Spinal cord (tissue), 10 donors: ENCODE results near the gene NUP50. TPM values are rescaled to one million over a fixed set of nuclear protein-coding genes. Genes with fewer than 3 reads are reported as not detected.

Experiments
- DNase-seq, 6 donors: peaks; one replicate each; pipeline versions ENCODE4 v3.0.0 to v3.0.0-alpha.2; 2013 to 2015; ENCODE audit warnings: low spot score in 6 of 6, low read depth in 4 of 6
- H3K27ac ChIP-seq: one replicate; pipeline ENCODE4 v1.5.1; 2013; ENCODE audit warnings: low read depth, low read length, control low read depth
- H3K27me3 ChIP-seq: one replicate; pipeline ENCODE4 v1.6.1; 2013; ENCODE audit warnings: low read length; ENCODE audit not compliant: control insufficient read depth, insufficient read depth
- H3K36me3 ChIP-seq: one replicate; pipeline ENCODE4 v1.6.1; 2013; ENCODE audit warnings: low read length; ENCODE audit not compliant: control insufficient read depth, insufficient read depth
- H3K4me1 ChIP-seq: one replicate; pipeline ENCODE4 v1.6.1; 2013; ENCODE audit warnings: low read length; ENCODE audit not compliant: control insufficient read depth, insufficient read depth
- H3K4me3 ChIP-seq: one replicate; pipeline ENCODE4 v1.5.1; 2013; ENCODE audit warnings: low read depth, low read length, control low read depth
- H3K9me3 ChIP-seq: one replicate; pipeline ENCODE4 v1.6.1; 2013; ENCODE audit warnings: low read length; ENCODE audit not compliant: control insufficient read depth, insufficient read depth
- WGBS: methylation state at CpG from one replicate; pipeline ENCODE4 v1.1.5; 2013; ENCODE audit warnings: missing lambda C conversion rate; ENCODE audit not compliant: insufficient coverage; 5-methylcytosine and 5-hydroxymethylcytosine counted together
- polyA plus RNA-seq, 2 donors: library from polyadenylated mRNA; unstranded; fragments of 120-200 nt; gene quantifications; one replicate each; pipeline ENCODE4 v1.2.1, GENCODE V29; 2013; ENCODE audit not compliant: insufficient read length in 2 of 2
- total RNA-seq, 2 donors: library from RNA; depleted of rRNA in 1 of 2; stranded (reverse); fragments of 120-200 nt in 1 of 2; fragments of >200 nt in 1 of 2; gene quantifications; one replicate each; pipeline versions ENCODE4 v1.2.3 to v1.2.4, GENCODE V29; 2013 to 2014
- donor health status: healthy.

Gene NUP50
- total and polyA plus RNA-seq, 4 donors = 37.2 to 41.0 (median 39.1) TPM

- Histone ChIP-seq H3K9me3 (no peaks in the 10 kb centered on the region), H3K27me3 (no peaks in the 10 kb centered on the region), H3K4me3 (no peak overlapping the region), H3K4me1 (no peaks in the 10 kb centered on the region), H3K27ac (no peak overlapping the region), H3K36me3 (peaks cover 55% of the 10 kb centered on the region)
- no peak for DNase-seq
- 92% methylated on average over 4 of the region's 7 CpGs for WGBS
Measured at GRCh38 chr22:45172881-45173585, 9.3 kb downstream of the NUP50 start.

GRCh38 chr22:45179276-45180049 lies 15.7 kb downstream of the NUP50 start:
- Histone ChIP-seq H3K4me1 (no peaks in the 10 kb centered on the region), H3K36me3 (peaks cover 52% of the 10 kb centered on the region), H3K27me3 (no peaks in the 10 kb centered on the region), H3K4me3 (no peak overlapping the region), H3K9me3 (no peaks in the 10 kb centered on the region), H3K27ac (no peak overlapping the region)
- DNase-seq = no peak
- 97% methylated on average over 9 of the region's 9 CpGs for WGBS

- no peak overlapping the region for H3K27ac ChIP-seq
- WGBS = 95% methylated on average over 5 of the region's 14 CpGs
- no peak for DNase-seq
- no peaks in the 10 kb centered on the region for H3K9me3 ChIP-seq
- H3K4me1 ChIP-seq = no peaks in the 10 kb centered on the region
- H3K4me3 ChIP-seq = no peak overlapping the region
- no peaks in the 10 kb centered on the region for H3K27me3 ChIP-seq
- H3K36me3 ChIP-seq = peaks cover 52% of the 10 kb centered on the region
Measured at GRCh38 chr22:45180146-45180679, 16.5 kb downstream of the NUP50 start.

- no peaks in the 10 kb centered on the region for H3K9me3 ChIP-seq
- H3K27me3 ChIP-seq = no peaks in the 10 kb centered on the region
- no peaks in the 10 kb centered on the region for H3K4me1 ChIP-seq
- 96% methylated on average over 3 of the region's 4 CpGs for WGBS
- no peak for DNase-seq
- no peak overlapping the region for H3K4me3 ChIP-seq
- H3K27ac ChIP-seq = no peak overlapping the region
- H3K36me3 ChIP-seq = peaks cover 48% of the 10 kb centered on the region
Measured at GRCh38 chr22:45181240-45181639, 17.5 kb downstream of the NUP50 start.

- Histone ChIP-seq H3K27ac (no peak overlapping the region), H3K36me3 (peaks cover 42% of the 10 kb centered on the region), H3K9me3 (no peaks in the 10 kb centered on the region), H3K27me3 (no peaks in the 10 kb centered on the region), H3K4me3 (no peak overlapping the region), H3K4me1 (no peaks in the 10 kb centered on the region)
- DNase-seq = no peak
- WGBS = no CpG with 5 or more reads among the region's 2 CpGs
Measured at GRCh38 chr22:45181766-45182165, 18.0 kb downstream of the NUP50 start.

- no peak overlapping the region for H3K27ac ChIP-seq
- H3K4me3 ChIP-seq = no peak overlapping the region
- WGBS = 69% methylated on average over 12 of the region's 13 CpGs
- DNase-seq = no peak
- no peaks in the 10 kb centered on the region for H3K27me3 ChIP-seq
- peaks cover 36% of the 10 kb centered on the region for H3K36me3 ChIP-seq
- H3K9me3 ChIP-seq = no peaks in the 10 kb centered on the region
- H3K4me1 ChIP-seq = no peaks in the 10 kb centered on the region
Measured at GRCh38 chr22:45183974-45184373, 20.2 kb downstream of the NUP50 start.

GRCh38 chr22:45185718-45186514 lies 22.2 kb downstream of the NUP50 start:
- H3K9me3 ChIP-seq = no peaks in the 10 kb centered on the region
- no peak for DNase-seq
- no peak overlapping the region for H3K4me3 ChIP-seq
- H3K36me3 ChIP-seq = peaks cover 31% of the 10 kb centered on the region
- H3K27ac ChIP-seq = no peak overlapping the region
- WGBS = 90% methylated on average over 14 of the region's 16 CpGs
- no peaks in the 10 kb centered on the region for H3K27me3 ChIP-seq
- H3K4me1 ChIP-seq = no peaks in the 10 kb centered on the region

GRCh38 chr22:45187891-45188290 lies 24.2 kb downstream of the NUP50 start:
- 82% methylated on average over 2 of the region's 4 CpGs for WGBS
- DNase-seq = no peak
- H3K36me3 ChIP-seq = peaks cover 36% of the 10 kb centered on the region
- H3K27ac ChIP-seq = no peak overlapping the region
- H3K9me3 ChIP-seq = no peaks in the 10 kb centered on the region
- H3K4me1 ChIP-seq = peaks cover 5% of the 10 kb centered on the region
- H3K27me3 ChIP-seq = no peaks in the 10 kb centered on the region
- no peak overlapping the region for H3K4me3 ChIP-seq

GRCh38 chr22:45188779-45189178 lies 25.1 kb downstream of the NUP50 start:
- no peak overlapping the region for H3K4me3 ChIP-seq
- H3K9me3 ChIP-seq = no peaks in the 10 kb centered on the region
- no peak for DNase-seq
- peaks cover 33% of the 10 kb centered on the region for H3K36me3 ChIP-seq
- WGBS = 80% methylated on average over 16 of the region's 16 CpGs
- H3K27me3 ChIP-seq = no peaks in the 10 kb centered on the region
- H3K4me1 ChIP-seq = peaks cover 5% of the 10 kb centered on the region
- no peak overlapping the region for H3K27ac ChIP-seq
